HepG2 (cell line): ENCODE measurements around the gene PRKG1. TPM values are rescaled to one million over a fixed set of nuclear protein-coding genes. Genes with fewer than 3 reads are reported as not detected.

Experiments
- ATAC-seq: fragments of 200-7000 bp; cut with Tn5 transposase; 3 replicates; pipeline ENCODE4 v1.9.1; 2020; ENCODE audit warnings: mild to moderate bottlenecking, moderate library complexity
- BruUV-seq: library from RNA; stranded (reverse); fragments of 400-500 nt; replicated peaks from 2 replicates; lab custom pipeline; 2021; lab: Mats Ljungman, UMichigan
- CTCF ChIA-PET: fragments of 300-600 bp; formaldehyde crosslinking; extraction: SDS; loops from one replicate; lab custom pipeline; 2021; ENCODE audit warnings: low total read pairs, inconsistent platforms, low intra/inter-chr PET ratio; lab: Yijun Ruan, JAX
- POLR2A ChIA-PET: fragments of 350-600 bp; sonication (Branson Sonifier 250); formaldehyde crosslinking; loops from one replicate; lab custom pipeline; 2020; ENCODE audit warnings: antibody characterized with exemption, inconsistent platforms; lab: Yijun Ruan, JAX
- DNase-seq: peaks from one replicate; pipeline ENCODE4 v3.0.0-alpha.2; 2015; ENCODE audit warnings: low spot score
- FAIRE-seq: peaks from 3 replicates; lab custom pipeline; 2011; peaks lifted over from hg19 to GRCh38; lab: Jason Lieb, UNC
- H2AFZ ChIP-seq: one replicate; pipeline ENCODE4 v1.6.1; 2011; ENCODE audit warnings: low read length, inconsistent platforms
- H3K27ac ChIP-seq: fragments of 300-600 bp; 3 replicates; pipeline ENCODE4 v1.8.0; 2011; ENCODE audit warnings: mixed run types, mild to moderate bottlenecking, mixed read lengths, low read length, inconsistent platforms; ENCODE audit not compliant: insufficient read depth; ENCODE audit errors: extremely low read length
- H3K27me3 ChIP-seq, 2 experiments: fragments of 200-600 bp in 1 of 2; 2 replicates in 1 of 2; 3 replicates in 1 of 2; pipeline versions ENCODE4 v1.6.0 to v1.8.0; 2011; ENCODE audit warnings: low read length in 2 of 2, mild to moderate bottlenecking in 2 of 2, moderate library complexity in 2 of 2, inconsistent platforms in 1 of 2; ENCODE audit not compliant: insufficient read depth in 2 of 2, control insufficient read depth in 1 of 2
- H3K36me3 ChIP-seq, 2 experiments: fragments of 200-600 bp in 1 of 2; replicated peaks in 1 of 2; 2 replicates in 1 of 2; 3 replicates in 1 of 2; pipeline versions ENCODE4 v1.5.1 to v1.8.0; 2011; ENCODE audit warnings: low read length in 2 of 2, inconsistent platforms in 1 of 2; ENCODE audit not compliant: insufficient read depth in 2 of 2, control insufficient read depth in 1 of 2
- H3K4me1 ChIP-seq: 2 replicates; pipeline ENCODE4 v1.5.1; 2012; ENCODE audit warnings: low read length, inconsistent platforms; ENCODE audit not compliant: insufficient read depth
- H3K4me2 ChIP-seq: 2 replicates; pipeline ENCODE4 v1.6.0; 2011; ENCODE audit warnings: low read depth, low read length, inconsistent platforms
- H3K4me3 ChIP-seq, 3 experiments: fragments of 200-600 bp in 1 of 3; sonication (generic), shearing (Covaris generic) in 1 of 3; replicated peaks in 1 of 3; 2 replicates each; pipeline ENCODE4 v1.5.1; 2011 to 2016; ENCODE audit warnings: low read length in 3 of 3, inconsistent platforms in 2 of 3, low read depth in 2 of 3, mild to moderate bottlenecking in 2 of 3, control low read depth in 1 of 3, mixed read lengths in 1 of 3; ENCODE audit not compliant: insufficient read depth in 1 of 3
- H3K79me2 ChIP-seq: one replicate; pipeline ENCODE4 v1.6.1; 2011; ENCODE audit warnings: low read length, inconsistent platforms; ENCODE audit not compliant: insufficient read depth
- H3K9ac ChIP-seq: 2 replicates; pipeline ENCODE4 v1.6.0; 2011; ENCODE audit warnings: mild to moderate bottlenecking, low read depth, low read length, inconsistent platforms; ENCODE audit not compliant: insufficient read depth
- H3K9me3 ChIP-seq: 2 replicates; pipeline ENCODE4 v1.5.1; 2012; ENCODE audit warnings: mild to moderate bottlenecking, low read length
- H4K20me1 ChIP-seq: 2 replicates; pipeline ENCODE4 v1.6.0; 2011; ENCODE audit warnings: inconsistent platforms, mild to moderate bottlenecking, low read length, moderate library complexity; ENCODE audit not compliant: insufficient read depth
- CBX5 ChIP-seq: sonication (generic); formaldehyde crosslinking; IDR thresholded peaks from 2 replicates; pipeline ENCODE4 v1.4.0; 2020; ENCODE audit warnings: missing genetic modification reagents, borderline replicate concordance
- DPF2 ChIP-seq: sonication (generic); formaldehyde crosslinking; IDR thresholded peaks from 2 replicates; pipeline ENCODE4 v1.4.0; 2020; ENCODE audit warnings: mild to moderate bottlenecking, low read depth, missing genetic modification reagents, borderline replicate concordance
- FUBP1 ChIP-seq: sonication (generic); formaldehyde crosslinking; IDR thresholded peaks from 2 replicates; pipeline ENCODE4 v1.5.1; 2020; ENCODE audit warnings: missing genetic modification reagents, mild to moderate bottlenecking, borderline replicate concordance
- HMGXB3 ChIP-seq: sonication (generic); formaldehyde crosslinking; IDR thresholded peaks from 2 replicates; pipeline ENCODE4 v1.4.0; 2020; ENCODE audit warnings: missing genetic modification reagents, borderline replicate concordance
- KDM5B ChIP-seq: sonication (generic); formaldehyde crosslinking; IDR thresholded peaks from 2 replicates; pipeline ENCODE4 v1.4.0; 2020; ENCODE audit warnings: missing genetic modification reagents, mild to moderate bottlenecking, borderline replicate concordance
- RBAK ChIP-seq: sonication (generic); formaldehyde crosslinking; IDR thresholded peaks from 2 replicates; pipeline ENCODE4 v1.5.1; 2020; ENCODE audit warnings: mild to moderate bottlenecking, missing genetic modification reagents
- ZNF142 ChIP-seq: sonication (generic); formaldehyde crosslinking; IDR thresholded peaks from 2 replicates; pipeline ENCODE4 v1.4.0; 2020; ENCODE audit warnings: missing genetic modification reagents
- ZNF598 ChIP-seq: sonication (generic); formaldehyde crosslinking; IDR thresholded peaks from 2 replicates; pipeline ENCODE4 v1.5.1; 2020; ENCODE audit warnings: mild to moderate bottlenecking, missing genetic modification reagents, borderline replicate concordance
- ZNF775 ChIP-seq: sonication (generic); formaldehyde crosslinking; IDR thresholded peaks from 2 replicates; pipeline ENCODE4 v1.4.0; 2020; ENCODE audit warnings: missing genetic modification reagents, mild to moderate bottlenecking, moderate library complexity, borderline replicate concordance
- ZSCAN22 ChIP-seq: sonication (generic); formaldehyde crosslinking; IDR thresholded peaks from 2 replicates; pipeline ENCODE4 v1.4.0; 2020; ENCODE audit warnings: mild to moderate bottlenecking, missing genetic modification reagents
- WGBS: methylation state at CpG from one replicate; pipeline ENCODE4 v1.1.6; 2017; ENCODE audit warnings: low lambda C conversion rate; 5-methylcytosine and 5-hydroxymethylcytosine counted together
- in situ Hi-C: cut with HindIII; loops from 2 replicates; pipeline ENCODE4 v1.10.0; 2017; ENCODE audit warnings: low pct_unique_long_range_greater_than_20kb; ENCODE audit not compliant: extremely low pct_ligation_motif_present
- intact Hi-C: fragments of 100-400 bp; cut with micrococcal nuclease; formaldehyde crosslinking; loops from one replicate; pipeline ENCODE4 v1.10.0; 2022; ENCODE audit not compliant: unreplicated experiment
- polyA plus RNA-seq, 8 experiments: library from polyadenylated mRNA; depleted of rRNA in 3 of 8; stranded (reverse) in 7 of 8; unstranded in 1 of 8; fragments of >200 nt; fragmentation: Illumina TruSeq in 4 of 8; extraction: Trizol in 4 of 8; gene quantifications; 2 replicates each; pipeline versions ENCODE4 v1.2.1 to v1.2.3, GENCODE V29; 2011 to 2016; ENCODE audit warnings: low read depth in 4 of 8, missing spikeins in 1 of 8, mixed read lengths in 1 of 8; ENCODE audit not compliant: insufficient read depth in 1 of 8
- total RNA-seq, 5 experiments: library from RNA; depleted of rRNA; stranded (reverse); fragments of >200 nt; fragmentation: Illumina TruSeq; extraction: Trizol; gene quantifications; 2 replicates each; pipeline ENCODE4 v1.2.3, GENCODE V29; 2016; ENCODE audit warnings: low read depth in 1 of 5

The PRKG1 gene
- total and polyA plus RNA-seq, 2 of the 13 experiments (the other 11 are each of a cell fraction or from before 2014, with no cell fraction given) = 0.01 TPM; not detected in 1

DNA sequence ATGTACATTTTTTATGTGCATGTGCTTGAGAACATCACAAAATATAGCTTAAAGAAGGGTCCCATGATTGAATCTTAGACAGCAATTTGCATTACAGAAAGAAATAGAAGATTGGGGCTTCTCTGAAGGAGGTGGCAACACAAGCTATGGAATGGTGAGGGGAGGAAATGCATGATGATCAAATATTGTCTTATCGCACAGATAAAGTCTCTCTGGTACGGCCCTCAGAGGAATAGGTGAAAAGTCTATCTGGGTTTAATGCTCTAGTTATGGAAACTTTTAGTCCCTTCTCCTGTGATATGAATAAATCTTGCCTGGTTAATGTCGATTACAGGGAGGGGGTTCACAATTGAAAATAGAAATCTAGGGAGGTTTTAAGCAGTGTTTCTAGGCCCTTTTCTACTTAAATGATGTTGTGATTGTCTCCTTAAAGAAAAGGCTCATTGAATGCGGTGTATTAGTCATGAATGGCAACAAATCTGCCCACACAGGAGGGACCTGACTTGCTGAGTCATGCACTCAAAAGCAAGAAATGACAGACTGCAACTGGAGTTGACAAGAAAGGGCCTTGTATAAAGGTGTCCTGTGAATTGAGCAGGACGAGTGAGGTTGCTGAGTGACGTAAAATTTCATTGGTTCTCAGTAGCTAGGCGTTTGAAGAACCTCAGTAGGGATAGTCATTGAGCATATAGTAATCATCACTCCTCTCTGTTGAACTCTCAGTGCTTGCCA lies 758.5 kb downstream of the PRKG1 start (continued):
- TF ChIP-seq CBX5 (no peak), HMGXB3 (peak; percentile 84), ZNF775 (CRISPR knock-in tag) (no peak)

DNA sequence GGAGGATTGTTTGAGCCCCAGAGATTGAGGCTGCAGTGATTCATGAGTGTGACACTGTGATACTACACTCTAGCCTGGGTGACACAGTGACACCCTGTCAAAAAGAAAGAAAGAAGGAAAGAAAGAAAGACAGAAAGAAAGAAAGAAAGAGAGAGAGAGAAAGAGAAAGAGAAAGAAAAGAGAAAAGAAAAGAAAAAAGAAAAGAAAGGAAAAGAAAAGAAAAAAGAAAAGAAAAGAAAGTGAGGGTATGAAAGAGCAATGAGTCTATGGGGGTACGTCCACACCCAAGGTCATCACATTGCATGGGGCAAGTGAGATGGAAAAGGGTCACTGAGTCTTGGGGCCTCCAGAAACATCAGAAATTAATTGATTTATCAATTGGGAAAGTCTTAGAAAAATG lies 760.3 kb downstream of the PRKG1 start:
- WGBS = 9% methylated on average over 1 of the region's 1 CpG
- FAIRE-seq (no peak), ATAC-seq (no peak), DNase-seq (no peak)
- H3K9me3 ChIP-seq = no peaks in the 10 kb centered on the region
- H4K20me1 ChIP-seq = no peaks in the 10 kb centered on the region
- no peak overlapping the region for H3K4me3 ChIP-seq
- in situ Hi-C loops (no loop called here), intact Hi-C loops (no loop called here)
- no peaks in the 10 kb centered on the region for H3K36me3 ChIP-seq
- no peak overlapping the region for H2AFZ ChIP-seq
- ChIA-PET CTCF (no interaction called here), POLR2A (no interaction called here)
- no peaks in the 10 kb centered on the region for H3K4me1 ChIP-seq
- BruUV-seq = no TSS peak
- H3K27ac ChIP-seq = no peak overlapping the region
- H3K27me3 ChIP-seq = no peaks in the 10 kb centered on the region
- H3K9ac ChIP-seq = no peak overlapping the region
- no peaks in the 10 kb centered on the region for H3K79me2 ChIP-seq
- H3K4me2 ChIP-seq = no peak overlapping the region
- TF ChIP-seq RBAK (CRISPR knock-in tag) = no peak
- TF ChIP-seq ZSCAN22 (CRISPR knock-in tag) = no peak
- TF ChIP-seq FUBP1 (CRISPR knock-in tag) = no peak
- no peak for TF ChIP-seq ZNF142 (CRISPR knock-in tag)
- TF ChIP-seq KDM5B (CRISPR knock-in tag) = no peak
- TF ChIP-seq DPF2 (CRISPR knock-in tag) = no peak
- no peak for TF ChIP-seq ZNF598 (CRISPR knock-in tag)
